Trophoblast cell (in vitro differentiated cells and primary cell): ENCODE data around the gene FOXA1.

Experiments used
- DNase-seq, 2 donors: peaks; one replicate each; pipeline ENCODE4 v3.0.0-alpha.2; 2016
- H2AFZ ChIP-seq: 2 replicates; pipeline ENCODE4 v1.6.1; 2013; ENCODE audit warnings: low read length, moderate library complexity, mild to moderate bottlenecking; ENCODE audit not compliant: insufficient read depth, poor library complexity
- H2AK5ac ChIP-seq: 2 replicates; pipeline ENCODE4 v1.6.1; 2013; ENCODE audit warnings: mild to moderate bottlenecking, low read length
- H2BK120ac ChIP-seq: 2 replicates; pipeline ENCODE4 v1.6.1; 2013; ENCODE audit warnings: low read length, mild to moderate bottlenecking, moderate library complexity; ENCODE audit not compliant: insufficient read depth, poor library complexity
- H2BK12ac ChIP-seq: 2 replicates; pipeline ENCODE4 v1.6.1; 2013; ENCODE audit warnings: mild to moderate bottlenecking, low read length, moderate library complexity
- H2BK5ac ChIP-seq: 2 replicates; pipeline ENCODE4 v1.6.1; 2013; ENCODE audit warnings: low read length, low read depth, moderate library complexity, mild to moderate bottlenecking; ENCODE audit not compliant: poor library complexity
- H3K14ac ChIP-seq: 2 replicates; pipeline ENCODE4 v1.6.1; 2013; ENCODE audit warnings: mild to moderate bottlenecking, low read length
- H3K18ac ChIP-seq: 2 replicates; pipeline ENCODE4 v1.6.1; 2013; ENCODE audit warnings: mild to moderate bottlenecking, low read length
- H3K23ac ChIP-seq: 2 replicates; pipeline ENCODE4 v1.6.1; 2013; ENCODE audit warnings: low read length
- H3K27ac ChIP-seq: 2 replicates; pipeline ENCODE4 v1.5.1; 2013; ENCODE audit warnings: low read depth, mild to moderate bottlenecking, inconsistent platforms, low read length, moderate library complexity
- H3K27me3 ChIP-seq: 2 replicates; pipeline ENCODE4 v1.6.1; 2013; ENCODE audit warnings: inconsistent platforms, mild to moderate bottlenecking, low read length, moderate library complexity; ENCODE audit not compliant: insufficient read depth
- H3K36me3 ChIP-seq, 2 experiments: 1 replicate in 1 of 2; 2 replicates in 1 of 2; pipeline ENCODE4 v1.6.1; 2013; ENCODE audit warnings: low read length in 2 of 2, mild to moderate bottlenecking in 2 of 2, moderate library complexity in 1 of 2; ENCODE audit not compliant: insufficient read depth in 2 of 2, control insufficient read depth in 1 of 2
- H3K4ac ChIP-seq: 2 replicates; pipeline ENCODE4 v1.6.1; 2013; ENCODE audit warnings: low read depth, mild to moderate bottlenecking, low read length, moderate library complexity
- H3K4me1 ChIP-seq, 2 experiments: 1 replicate in 1 of 2; 2 replicates in 1 of 2; pipeline ENCODE4 v1.6.1; 2013; ENCODE audit warnings: low read length in 2 of 2, mild to moderate bottlenecking in 2 of 2, moderate library complexity in 1 of 2; ENCODE audit not compliant: insufficient read depth in 2 of 2, control insufficient read depth in 1 of 2
- H3K4me2 ChIP-seq: 2 replicates; pipeline ENCODE4 v1.6.1; 2013; ENCODE audit warnings: inconsistent platforms, mild to moderate bottlenecking, low read length, moderate library complexity
- H3K4me3 ChIP-seq: 2 replicates; pipeline ENCODE4 v1.5.1; 2013; ENCODE audit warnings: mild to moderate bottlenecking, low read depth, low read length, inconsistent platforms
- H3K79me1 ChIP-seq: one replicate; pipeline ENCODE4 v1.6.1; 2013; ENCODE audit warnings: low read length
- H3K79me2 ChIP-seq: 2 replicates; pipeline ENCODE4 v1.6.1; 2013; ENCODE audit warnings: low read length, mild to moderate bottlenecking; ENCODE audit not compliant: control insufficient read depth, insufficient read depth, poor library complexity
- H3K9ac ChIP-seq: 2 replicates; pipeline ENCODE4 v1.6.1; 2013; ENCODE audit warnings: mild to moderate bottlenecking, low read length
- H3K9me3 ChIP-seq: 2 replicates; pipeline ENCODE4 v1.6.1; 2013; ENCODE audit warnings: low read depth, mild to moderate bottlenecking, control low read depth, inconsistent platforms, low read length; ENCODE audit not compliant: insufficient read depth
- H4K12ac ChIP-seq: 2 replicates; pipeline ENCODE4 v1.6.1; 2013; ENCODE audit warnings: low read depth, mild to moderate bottlenecking, low read length, moderate library complexity
- H4K8ac ChIP-seq: 2 replicates; pipeline ENCODE4 v1.6.1; 2013; ENCODE audit warnings: low read depth, mild to moderate bottlenecking, low read length, moderate library complexity
- H4K91ac ChIP-seq: one replicate; pipeline ENCODE4 v1.6.1; 2013; ENCODE audit warnings: low read depth, mild to moderate bottlenecking, low read length, moderate library complexity
- WGBS: extraction: QIAGEN DNeasy Blood & Tissue Kit; methylation state at CpG from one replicate; pipeline ENCODE4 v1.1.7; 2013; ENCODE audit warnings: missing lambda C conversion rate; ENCODE audit not compliant: insufficient read length, insufficient coverage; ENCODE audit errors: extremely low coverage; 5-methylcytosine and 5-hydroxymethylcytosine counted together

Gene FOXA1

DNA sequence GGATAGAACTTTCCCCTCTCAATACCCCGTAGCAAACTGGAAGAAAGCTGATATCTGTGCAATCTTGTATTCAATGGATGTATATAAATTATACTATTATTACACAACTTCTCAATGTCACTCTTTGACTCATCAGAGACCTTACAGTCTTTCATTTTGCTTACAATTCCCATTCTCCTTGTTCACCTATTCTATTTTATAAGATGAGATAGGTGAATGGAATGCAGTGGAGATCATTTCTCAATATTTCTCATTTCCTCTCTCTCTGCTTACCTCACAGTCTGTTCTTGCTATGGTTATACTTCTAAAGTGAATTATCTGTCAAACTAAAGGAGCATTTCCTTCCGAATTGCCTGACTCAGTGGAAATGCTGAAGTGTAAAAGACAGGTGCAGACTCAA lies 14.9 kb downstream of the FOXA1 start:
- Histone ChIP-seq H3K23ac (no peak overlapping the region), H3K36me3 (no peaks in the 10 kb centered on the region), H3K18ac (no peak overlapping the region), H3K4ac (no peak overlapping the region), H4K8ac (no peak overlapping the region), H4K12ac (no peak overlapping the region), H2AK5ac (no peak overlapping the region), H3K14ac (no peak overlapping the region), H3K4me1 (peaks cover 10 to 15% of the 10 kb centered on the region in 2 experiments), H2BK12ac (no peak overlapping the region), H2BK120ac (no peak overlapping the region), H4K91ac (no peak overlapping the region), H3K79me2 (no peaks in the 10 kb centered on the region), H3K4me2 (no peak overlapping the region), H3K9me3 (peaks cover 3% of the 10 kb centered on the region), H3K9ac (no peak overlapping the region), H2AFZ (no peak overlapping the region), H3K27ac (no peak overlapping the region), H3K4me3 (no peak overlapping the region), H2BK5ac (no peak overlapping the region), H3K27me3 (peaks cover 22% of the 10 kb centered on the region), H3K79me1 (no peaks in the 10 kb centered on the region)
- no CpG with 5 or more reads among the region's 2 CpGs for WGBS
- no peak for DNase-seq

DNA sequence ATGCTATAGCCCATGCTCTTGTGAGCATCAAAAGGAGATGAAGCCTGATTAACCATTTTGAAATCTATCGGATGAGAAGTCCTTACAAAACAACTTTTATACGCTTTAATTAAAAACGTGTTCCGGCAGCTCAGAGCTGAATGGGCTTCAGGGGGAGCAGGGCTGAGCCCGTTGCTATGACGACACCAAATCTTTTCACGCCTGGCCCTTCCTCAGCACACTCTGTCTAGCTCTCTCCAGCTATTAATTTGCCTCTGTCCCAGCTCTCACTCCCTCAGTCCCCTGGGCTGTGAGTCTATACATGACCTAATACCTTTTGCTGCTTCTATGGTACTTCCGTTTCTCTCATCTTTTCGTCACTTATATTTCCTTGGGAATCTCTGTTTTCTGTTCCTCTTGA lies 15.8 kb downstream of the FOXA1 start:
- Histone ChIP-seq H2AK5ac (no peak overlapping the region), H3K18ac (no peak overlapping the region), H3K23ac (no peak overlapping the region), H2BK5ac (no peak overlapping the region), H4K91ac (no peak overlapping the region), H2BK12ac (no peak overlapping the region), H4K8ac (no peak overlapping the region), H3K79me2 (no peaks in the 10 kb centered on the region), H3K9me3 (no peaks in the 10 kb centered on the region), H3K4me1 (peaks cover 7 to 10% of the 10 kb centered on the region in 2 experiments), H3K4ac (no peak overlapping the region), H4K12ac (no peak overlapping the region), H3K79me1 (no peaks in the 10 kb centered on the region), H3K4me2 (no peak overlapping the region), H3K14ac (no peak overlapping the region), H3K4me3 (no peak overlapping the region), H2AFZ (no peak overlapping the region), H3K27ac (no peak overlapping the region), H3K27me3 (peaks cover 14% of the 10 kb centered on the region), H2BK120ac (no peak overlapping the region), H3K9ac (no peak overlapping the region), H3K36me3 (no peaks in the 10 kb centered on the region)
- WGBS = no CpG with 5 or more reads among the region's 9 CpGs
- DNase-seq = no peak

DNA sequence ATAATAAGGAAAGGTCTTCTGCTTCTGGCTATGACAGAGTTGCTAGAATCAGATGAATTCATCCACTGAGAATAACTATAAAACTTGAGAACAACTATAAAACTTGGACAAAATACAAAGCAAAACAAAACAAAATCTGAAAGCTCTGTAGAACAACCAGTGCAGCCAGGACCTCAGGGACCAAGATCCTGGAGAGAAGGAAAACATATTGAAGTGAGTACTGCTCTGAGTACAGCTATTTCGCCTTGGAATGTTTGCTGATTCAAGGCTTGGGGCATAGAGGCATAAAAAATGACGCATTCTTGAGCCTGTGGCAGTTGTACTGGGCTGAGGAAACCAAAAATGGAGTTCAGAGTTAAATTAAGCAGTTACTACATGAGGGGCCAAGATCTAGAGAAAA lies 21.7 kb downstream of the FOXA1 start:
- H3K4me2 ChIP-seq = no peak overlapping the region
- no peaks in the 10 kb centered on the region for H3K9me3 ChIP-seq
- H3K9ac ChIP-seq = no peak overlapping the region
- H3K14ac ChIP-seq = no peak overlapping the region
- no peak overlapping the region for H4K8ac ChIP-seq
- H3K27me3 ChIP-seq = no peaks in the 10 kb centered on the region
- no peak overlapping the region for H3K23ac ChIP-seq
- H2BK120ac ChIP-seq = no peak overlapping the region
- H2BK12ac ChIP-seq = no peak overlapping the region
- no peaks in the 10 kb centered on the region for H3K79me1 ChIP-seq
- WGBS = no CpG with 5 or more reads among the region's 2 CpGs
- no peak overlapping the region for H4K12ac ChIP-seq
- H3K79me2 ChIP-seq = no peaks in the 10 kb centered on the region
- DNase-seq = no peak
- H2AK5ac ChIP-seq = no peak overlapping the region
- no peak overlapping the region for H4K91ac ChIP-seq
- no peak overlapping the region for H3K4ac ChIP-seq
- H3K4me3 ChIP-seq = no peak overlapping the region
- no peak overlapping the region for H3K27ac ChIP-seq
- no peak overlapping the region for H2AFZ ChIP-seq
- no peak overlapping the region for H2BK5ac ChIP-seq
- H3K18ac ChIP-seq = no peak overlapping the region
- no peaks in the 10 kb centered on the region for H3K36me3 ChIP-seq
- no peaks in the 10 kb centered on the region for H3K4me1 ChIP-seq

DNA sequence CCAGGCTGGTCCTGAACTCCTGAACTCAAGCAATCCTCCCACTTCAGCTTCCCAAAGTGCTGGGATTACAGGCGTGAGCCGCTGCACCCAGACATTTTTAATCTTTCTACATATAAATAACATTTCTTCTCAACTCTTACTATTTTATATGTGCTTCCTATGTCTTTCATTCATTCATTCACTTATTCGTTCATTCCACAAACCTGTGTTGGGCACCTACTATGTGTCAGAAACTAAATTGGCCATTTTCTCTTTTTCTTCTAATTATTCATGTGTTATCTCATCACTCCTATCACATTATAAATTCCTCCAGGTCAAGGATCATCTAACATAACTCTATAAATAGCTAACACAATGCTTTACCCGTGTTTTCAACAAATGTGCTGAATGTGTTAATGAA lies 23.7 kb downstream of the FOXA1 start:
- 100% methylated on average over 1 of the region's 4 CpGs for WGBS
- no peak overlapping the region for H2BK120ac ChIP-seq
- no peaks in the 10 kb centered on the region for H3K79me2 ChIP-seq
- no peak for DNase-seq
- no peak overlapping the region for H2BK5ac ChIP-seq
- H4K91ac ChIP-seq = no peak overlapping the region
- no peak overlapping the region for H3K9ac ChIP-seq
- H2AFZ ChIP-seq = no peak overlapping the region
- no peak overlapping the region for H3K4me3 ChIP-seq
- H3K27me3 ChIP-seq = no peaks in the 10 kb centered on the region
- no peak overlapping the region for H3K27ac ChIP-seq
- H3K23ac ChIP-seq = no peak overlapping the region
- H3K18ac ChIP-seq = no peak overlapping the region
- H2AK5ac ChIP-seq = no peak overlapping the region
- H3K4me1 ChIP-seq = no peaks in the 10 kb centered on the region
- H3K4ac ChIP-seq = no peak overlapping the region
- H3K36me3 ChIP-seq = no peaks in the 10 kb centered on the region
- no peaks in the 10 kb centered on the region for H3K9me3 ChIP-seq
- H2BK12ac ChIP-seq = no peak overlapping the region
- no peaks in the 10 kb centered on the region for H3K79me1 ChIP-seq
- no peak overlapping the region for H4K12ac ChIP-seq
- no peak overlapping the region for H3K4me2 ChIP-seq
- no peak overlapping the region for H3K14ac ChIP-seq
- no peak overlapping the region for H4K8ac ChIP-seq
